Mucosa of rectum (tissue), 2 donors: ENCODE data around the gene YRDC.
A peak's percentile ranks its signal among the peaks of the same experiment; 100 is the strongest.

Source experiments
- H3K27ac ChIP-seq, 2 donors: one replicate each; pipeline ENCODE4 v1.7.0; 2013; ENCODE audit warnings: inconsistent platforms in 2 of 2, low read depth in 2 of 2, low read length in 2 of 2
- H3K27me3 ChIP-seq, 2 donors: one replicate each; pipeline ENCODE4 v1.7.0; 2013; ENCODE audit warnings: low read length in 2 of 2; ENCODE audit not compliant: control insufficient read depth in 2 of 2, insufficient read depth in 2 of 2
- H3K36me3 ChIP-seq, 2 donors: one replicate each; pipeline ENCODE4 v1.7.0; 2013; ENCODE audit warnings: low read length in 2 of 2; ENCODE audit not compliant: control insufficient read depth in 2 of 2, insufficient read depth in 2 of 2
- H3K4me1 ChIP-seq, 2 donors: one replicate each; pipeline ENCODE4 v1.7.0; 2013; ENCODE audit warnings: low read length in 2 of 2, mild to moderate bottlenecking in 1 of 2; ENCODE audit not compliant: control insufficient read depth in 2 of 2, insufficient read depth in 2 of 2
- H3K4me3 ChIP-seq, 2 donors: one replicate each; pipeline ENCODE4 v1.7.0; 2013; ENCODE audit warnings: low read length in 2 of 2
- H3K9ac ChIP-seq, 2 donors: one replicate each; pipeline ENCODE4 v1.7.0; 2013; ENCODE audit warnings: low read length in 2 of 2, low read depth in 1 of 2, mild to moderate bottlenecking in 1 of 2
- H3K9me3 ChIP-seq, 2 donors: one replicate each; pipeline ENCODE4 v1.7.0; 2013; ENCODE audit warnings: low read length in 2 of 2; ENCODE audit not compliant: control insufficient read depth in 2 of 2
- donor health status: healthy.
- donor health status: Normal muscosa, but diverticular disease.

YRDC gene

DNA sequence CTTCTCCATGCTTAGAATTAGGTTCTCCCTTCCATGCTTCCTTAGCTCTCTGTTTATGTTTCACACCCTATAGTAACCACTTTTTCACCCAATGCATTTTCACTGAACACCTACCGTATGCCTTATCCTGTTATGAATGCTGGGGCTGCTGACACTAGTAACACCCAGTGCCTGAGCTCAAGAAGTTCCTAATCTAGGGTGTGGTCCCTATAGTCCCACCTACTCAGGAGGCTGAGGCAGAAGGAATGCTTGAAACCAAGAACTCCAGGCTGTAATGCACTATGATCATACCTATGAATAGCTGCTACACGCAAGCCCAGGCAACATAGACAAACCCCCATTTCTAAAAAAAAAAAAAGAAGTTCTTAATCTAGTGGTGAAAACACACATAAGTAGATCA is 48.6 kb downstream of the YRDC start:
- Histone ChIP-seq H3K4me1 (no peaks in the 10 kb centered on the region), H3K9ac (no peak overlapping the region), H3K27ac (no peak overlapping the region), H3K36me3 (no peaks in the 10 kb centered on the region), H3K27me3 (peaks cover 14 to 26% of the 10 kb centered on the region in 2 donors), H3K4me3 (no peak overlapping the region), H3K9me3 (no peaks in the 10 kb centered on the region)

DNA sequence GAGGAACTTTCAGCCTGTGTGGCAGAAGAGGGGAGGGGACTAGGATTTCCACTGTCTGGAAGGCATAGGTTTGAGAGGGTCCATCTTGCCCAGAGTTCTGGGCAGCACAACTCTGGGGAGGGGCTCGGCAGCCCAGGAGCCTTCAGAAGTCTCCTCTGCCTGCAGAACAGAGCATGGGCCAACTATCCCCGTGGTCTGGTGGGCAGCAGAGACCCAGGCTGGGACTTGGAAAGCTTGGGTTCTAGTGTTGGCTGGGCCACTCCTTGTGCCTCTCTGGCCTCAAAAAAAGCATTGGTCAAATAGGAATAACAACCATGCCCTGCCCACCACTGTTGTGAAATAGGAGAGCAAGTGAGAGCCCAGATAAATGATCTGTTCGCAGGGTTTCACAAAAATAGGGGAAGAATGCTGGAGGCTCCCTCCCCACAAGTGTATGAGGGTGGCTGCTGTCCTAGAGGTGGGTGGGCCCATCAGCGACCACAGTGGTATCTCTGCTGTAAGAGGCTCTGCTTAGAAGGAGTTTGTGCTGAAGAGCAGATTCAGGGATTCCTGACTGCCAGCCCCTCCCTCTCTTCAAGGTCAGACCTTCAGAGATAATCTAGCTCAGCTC is 52.0 kb downstream of the YRDC start:
- peaks cover 14 to 19% of the 10 kb centered on the region in 2 donors for H3K27me3 ChIP-seq
- no peak overlapping the region for H3K4me3 ChIP-seq
- H3K9ac ChIP-seq = no peak overlapping the region
- H3K36me3 ChIP-seq = no peaks in the 10 kb centered on the region
- H3K9me3 ChIP-seq = no peaks in the 10 kb centered on the region
- peaks cover 0 to 8% of the 10 kb centered on the region in 2 donors for H3K4me1 ChIP-seq
- no peak overlapping the region for H3K27ac ChIP-seq

DNA sequence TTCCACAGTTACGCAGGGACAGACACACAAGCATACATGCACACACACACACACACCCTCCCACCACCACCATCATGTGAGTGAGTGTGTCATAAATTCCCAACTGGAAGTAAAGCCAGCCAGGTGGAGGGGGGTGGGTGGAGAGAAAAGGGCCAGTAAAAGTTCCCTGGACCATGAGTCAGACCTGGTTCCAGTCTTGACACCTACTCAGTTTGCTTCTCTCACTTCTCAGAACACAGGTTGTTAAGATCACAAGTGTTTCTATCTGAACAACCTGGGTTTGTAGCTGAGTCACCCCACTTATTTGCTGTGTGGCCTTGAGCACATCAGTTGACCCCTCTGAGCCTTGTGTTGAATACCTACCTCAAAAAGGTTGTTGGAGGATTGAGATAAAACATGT is 52.7 kb downstream of the YRDC start:
- Histone ChIP-seq H3K9ac (no peak overlapping the region), H3K4me1 (peaks cover 0 to 8% of the 10 kb centered on the region in 2 donors), H3K36me3 (no peaks in the 10 kb centered on the region), H3K27ac (no peak overlapping the region), H3K27me3 (peaks cover 14 to 16% of the 10 kb centered on the region in 2 donors), H3K4me3 (no peak overlapping the region), H3K9me3 (no peaks in the 10 kb centered on the region)

DNA sequence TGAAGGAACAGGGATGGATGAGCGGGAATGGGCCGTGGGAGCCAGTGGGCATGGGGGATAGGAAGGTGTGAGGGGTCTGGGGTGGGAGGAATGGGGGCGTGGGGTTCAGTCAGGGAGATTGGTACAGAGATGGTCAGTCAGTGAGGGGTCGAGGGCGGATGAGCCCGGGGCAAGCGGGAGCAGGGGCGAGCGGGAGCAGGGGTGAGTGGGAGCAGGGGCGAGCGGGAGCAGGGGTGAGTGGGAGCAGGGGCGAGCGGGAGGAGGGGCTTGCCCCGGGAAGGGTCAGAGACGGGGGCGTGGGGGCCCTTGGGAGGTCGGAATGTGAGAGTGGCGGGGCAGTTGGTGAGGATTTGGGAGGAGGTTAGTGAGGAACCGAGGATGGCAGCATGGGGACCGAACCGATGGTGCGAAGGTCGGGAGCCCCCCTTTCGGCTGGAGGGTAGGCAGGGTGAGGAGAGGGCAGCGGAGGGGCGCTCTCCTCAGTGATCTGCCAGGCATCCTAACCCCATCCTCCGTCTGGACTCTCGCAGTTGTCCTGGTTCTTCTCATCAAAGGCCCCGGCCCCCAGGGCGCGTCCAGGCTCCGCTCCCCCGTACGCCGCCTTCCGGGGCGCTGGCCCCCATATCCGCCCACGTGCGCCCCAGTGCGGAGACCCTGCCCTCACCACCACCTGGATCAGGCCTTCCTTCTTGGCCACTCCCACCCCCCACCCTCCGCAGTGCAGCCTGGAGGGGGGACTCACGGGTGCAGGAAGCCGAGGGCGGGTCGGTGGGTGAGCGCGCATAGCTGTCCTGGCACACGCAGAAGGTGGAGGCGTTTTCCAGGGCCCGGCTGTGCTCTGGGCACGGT is 54.3 kb downstream of the YRDC start:
- Histone ChIP-seq H3K36me3 (no peaks in the 10 kb centered on the region), H3K4me1 (peaks cover 0 to 8% of the 10 kb centered on the region in 2 donors), H3K4me3 (peak overlapping the region in 1 of 2 donors; percentile 43), H3K27ac (no peak overlapping the region), H3K9ac (no peak overlapping the region), H3K27me3 (peaks cover 14% of the 10 kb centered on the region in 2 donors), H3K9me3 (no peaks in the 10 kb centered on the region)
